Endothelial cell of umbilical vein (primary cell): ENCODE measurements around the gene GIPC3. TPM values are rescaled to one million over a fixed set of nuclear protein-coding genes. Genes with fewer than 3 reads are reported as not detected.
"Not testable (repeated sequence)": the region's sequence is repeated elsewhere in the genome, so short reads cannot be mapped to it uniquely, and the experiment has no call there.

Experiments used
- BruUV-seq: library from RNA; stranded (reverse); fragments of 400-500 nt; replicated peaks from 2 replicates; lab custom pipeline; 2021; lab: Mats Ljungman, UMichigan
- CTCF ChIA-PET: fragments of 300-600, 350-600 bp; sonication (Branson Sonifier 250); formaldehyde crosslinking; loops from one replicate; lab custom pipeline; 2021; ENCODE audit warnings: antibody characterized with exemption, inconsistent platforms; lab: Charles Lee
- POLR2A ChIA-PET: fragments of 300-600, 350-600 bp; sonication (Branson Sonifier 250); formaldehyde crosslinking; loops from one replicate; lab custom pipeline; 2021; ENCODE audit warnings: antibody characterized with exemption, inconsistent platforms; lab: Charles Lee
- DNase-seq: peaks from one replicate; pipeline ENCODE4 v3.0.0-alpha.2; 2011; ENCODE audit warnings: low read depth, low spot score
- FAIRE-seq: peaks from 2 replicates; lab custom pipeline; 2011; peaks lifted over from hg19 to GRCh38; lab: Jason Lieb, UNC
- H2AFZ ChIP-seq: 2 replicates; pipeline ENCODE4 v1.6.0; 2012; ENCODE audit warnings: low read depth, low read length, control low read depth, inconsistent platforms
- H3K27ac ChIP-seq: 2 replicates; pipeline ENCODE4 v1.5.1; 2011; ENCODE audit warnings: low read depth, mild to moderate bottlenecking, control low read depth, low read length, moderate library complexity; ENCODE audit not compliant: insufficient read depth
- H3K27me3 ChIP-seq, 2 experiments: 2 replicates each; pipeline versions ENCODE4 v1.6.0 to v1.6.1; 2011; ENCODE audit warnings: low read length in 2 of 2, mixed read lengths in 1 of 2; ENCODE audit not compliant: control insufficient read depth in 2 of 2, insufficient read depth in 2 of 2
- H3K36me3 ChIP-seq, 2 experiments: 2 replicates in 1 of 2; 3 replicates in 1 of 2; pipeline ENCODE4 v1.5.1; 2011; ENCODE audit warnings: low read length in 2 of 2, mild to moderate bottlenecking in 1 of 2, moderate library complexity in 1 of 2; ENCODE audit not compliant: control insufficient read depth in 2 of 2, insufficient read depth in 2 of 2; ENCODE audit errors: extremely low read depth in 1 of 2
- H3K4me1 ChIP-seq: 3 replicates; pipeline ENCODE4 v1.5.1; 2011; ENCODE audit warnings: mild to moderate bottlenecking, low read length; ENCODE audit not compliant: control insufficient read depth, insufficient read depth; ENCODE audit errors: extremely low read depth
- H3K4me2 ChIP-seq: 2 replicates; pipeline ENCODE4 v1.6.1; 2011; ENCODE audit warnings: low read length, control low read depth, mixed read lengths; ENCODE audit not compliant: insufficient read depth
- H3K4me3 ChIP-seq, 3 experiments: fragments of 200-600 bp in 1 of 3; sonication (generic), shearing (Covaris generic) in 1 of 3; replicated peaks in 1 of 3; 2 replicates each; pipeline ENCODE4 v1.5.1; 2011 to 2016; ENCODE audit warnings: control low read depth in 3 of 3, low read length in 3 of 3, mild to moderate bottlenecking in 2 of 3, inconsistent platforms in 1 of 3, low read depth in 1 of 3, moderate library complexity in 1 of 3; ENCODE audit not compliant: insufficient read depth in 1 of 3
- H3K79me2 ChIP-seq: 2 replicates; pipeline ENCODE4 v1.6.0; 2012; ENCODE audit warnings: low read length, inconsistent platforms; ENCODE audit not compliant: control insufficient read depth, insufficient read depth
- H3K9ac ChIP-seq: replicated peaks from 2 replicates; pipeline ENCODE3; 2011; ENCODE audit warnings: low read length, control low read depth; ENCODE audit not compliant: insufficient read depth; ENCODE audit errors: extremely low read depth
- H3K9me1 ChIP-seq: replicated peaks from 3 replicates; pipeline ENCODE4 v1.6.0; 2011; ENCODE audit warnings: mild to moderate bottlenecking, low read length; ENCODE audit not compliant: control insufficient read depth, insufficient read depth; ENCODE audit errors: extremely low read depth
- H3K9me3 ChIP-seq: replicated peaks from 2 replicates; pipeline ENCODE4 v1.5.1; 2012; ENCODE audit warnings: low read length, inconsistent platforms; ENCODE audit not compliant: control insufficient read depth, insufficient read depth
- H4K20me1 ChIP-seq: replicated peaks from 2 replicates; pipeline ENCODE3; 2011; ENCODE audit warnings: mild to moderate bottlenecking, low read length; ENCODE audit not compliant: control insufficient read depth, insufficient read depth; ENCODE audit errors: extremely low read depth
- FOS ChIP-seq: IDR thresholded peaks from 2 replicates; pipeline ENCODE4 v1.6.1; 2011; ENCODE audit warnings: mild to moderate bottlenecking, low read length, moderate library complexity, borderline replicate concordance; ENCODE audit not compliant: insufficient read depth
- GATA2 ChIP-seq: IDR thresholded peaks from 2 replicates; pipeline ENCODE4 v1.7.0; 2011; ENCODE audit warnings: low read depth, mild to moderate bottlenecking, moderate library complexity, mixed read lengths, low read length; ENCODE audit not compliant: insufficient read length, insufficient read depth
- dilution Hi-C: fragments of 300-500 bp; cut with MboI; formaldehyde crosslinking; loops from one replicate; pipeline ENCODE4 v1.15.0; 2019; ENCODE audit warnings: low sequenced_read_pairs; ENCODE audit not compliant: extremely low pct_ligation_motif_present
- intact Hi-C: fragments of 100-400 bp; cut with micrococcal nuclease; formaldehyde crosslinking; loops from one replicate; pipeline ENCODE4 v1.10.0; 2022
- polyA plus RNA-seq, 4 experiments: library from polyadenylated mRNA; depleted of rRNA in 3 of 4; stranded (reverse) in 3 of 4; unstranded in 1 of 4; fragments of >200 nt; gene quantifications; 2 replicates each; pipeline versions ENCODE4 v1.2.1 to v1.2.3, GENCODE V29; 2011 to 2012; ENCODE audit warnings: missing spikeins in 1 of 4
- total RNA-seq: library from RNA; stranded (reverse); gene quantifications from 2 replicates; pipeline ENCODE4 v1.2.3, GENCODE V29; 2021
- TF ChIP-seq, protein P1 (sequence below), 2 donors: IDR thresholded peaks; 1 replicate in 1 of 2; 2 replicates in 1 of 2; pipeline ENCODE4 v1.5.1; 2011; ENCODE audit warnings: low read length in 2 of 2, mild to moderate bottlenecking in 2 of 2, moderate library complexity in 2 of 2, control low read depth in 1 of 2, inconsistent platforms in 1 of 2, low read depth in 1 of 2; ENCODE audit not compliant: insufficient read depth in 1 of 2; ENCODE audit errors: extremely low read depth in 1 of 2

Gene GIPC3
- total and polyA plus RNA-seq, 2 donors (not counting 3 experiments of a cell fraction or from before 2014, with no cell fraction given), result 2.2 to 6.6 TPM

DNA sequence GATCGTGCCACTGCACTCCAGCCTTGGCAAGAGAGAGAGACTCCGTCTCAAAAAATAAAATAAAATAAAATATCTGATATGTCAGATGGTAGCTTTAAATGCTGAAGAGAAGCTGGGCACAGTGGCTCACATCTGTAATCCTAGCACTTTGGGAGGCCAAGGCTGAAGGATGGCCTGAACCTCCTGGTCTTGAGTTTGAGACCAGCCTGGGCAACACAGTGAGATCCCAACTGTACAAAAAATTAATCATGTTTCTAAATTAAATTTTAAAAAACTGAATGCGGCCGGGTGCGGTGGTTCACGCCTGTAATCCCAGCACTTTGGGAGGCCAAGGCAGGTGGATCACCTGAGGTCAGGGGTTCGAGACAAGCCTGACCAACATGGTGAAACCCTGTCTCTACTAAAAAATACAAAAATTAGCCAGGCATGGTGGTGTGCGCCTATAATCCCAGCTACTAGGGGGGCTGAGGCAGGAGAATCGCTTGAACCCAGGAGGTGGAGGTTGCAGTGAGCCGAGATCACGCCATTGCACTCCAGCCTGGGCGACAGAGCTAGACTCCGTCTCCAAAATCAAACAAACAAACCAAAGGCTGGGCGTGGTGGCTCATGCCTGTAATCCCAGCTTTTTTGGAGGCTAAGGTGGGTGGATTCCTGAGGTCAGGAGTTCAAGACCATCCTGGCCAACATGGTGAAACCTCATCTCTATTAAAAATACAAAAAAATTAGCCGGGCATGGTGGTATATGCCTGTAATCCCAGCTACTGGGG is 1.1 kb upstream of the GIPC3 start:
- H3K79me2 ChIP-seq, BruUV-seq, H3K4me3 ChIP-seq, H4K20me1 ChIP-seq, H3K4me2 ChIP-seq, DNase-seq, H3K36me3 ChIP-seq, POLR2A ChIA-PET, H3K27ac ChIP-seq, H3K9ac ChIP-seq, dilution Hi-C loops, H3K9me1 ChIP-seq, H3K27me3 ChIP-seq, H2AFZ ChIP-seq, H3K9me3 ChIP-seq, FAIRE-seq: not testable (repeated sequence)
- peaks cover 11% of the 10 kb centered on the region for H3K4me1 ChIP-seq
- intact Hi-C loops, result loop anchor here (2.0 kb wide), 1 partner anchor 23 kb away; the partner anchor contains the start of gene TBXA2R
- CTCF ChIA-PET, result interaction anchor here (1.8 to 4.1 kb wide), 4 partner anchors 9 to 39 kb away, joined by 6 to 22 read pairs (median 9); partner anchors contain the start of gene MFSD12

DNA sequence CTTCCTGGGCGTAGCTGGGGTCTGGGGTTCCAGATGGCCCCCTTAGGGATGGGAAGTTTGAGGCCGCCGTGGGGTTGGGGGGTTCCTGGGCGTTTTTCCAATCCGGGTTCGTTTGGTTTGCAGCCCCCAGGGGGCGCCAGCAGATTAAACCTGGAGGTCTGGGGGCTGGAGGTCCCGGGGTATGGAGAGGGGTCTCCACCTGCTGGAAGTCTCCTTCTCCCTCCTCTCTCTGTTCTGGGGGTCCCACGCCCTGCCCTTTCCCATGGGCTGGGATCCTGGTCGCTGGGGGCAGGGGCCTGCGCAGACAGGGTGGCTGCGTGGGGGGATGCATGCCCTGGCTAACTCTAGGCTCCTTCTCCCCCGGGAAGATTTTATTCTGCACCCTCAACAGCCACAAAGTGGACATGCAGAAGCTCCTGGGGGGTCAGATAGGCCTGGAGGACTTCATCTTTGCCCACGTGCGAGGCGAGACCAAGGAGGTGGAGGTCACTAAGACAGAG is 899 bp downstream of the GIPC3 start:
- Histone ChIP-seq H3K27ac (no peak overlapping the region), H3K4me2 (peak overlapping the region; percentile 70), H3K9me1 (no peaks in the 10 kb centered on the region), H3K36me3 (no peaks in the 10 kb centered on the region), H3K27me3 (no peaks in the 10 kb centered on the region), H3K4me1 (peaks cover 5% of the 10 kb centered on the region), H3K9me3 (no peaks in the 10 kb centered on the region), H3K4me3 (peak overlapping the region; percentile 16 to 40 (median 25)), H3K79me2 (no peaks in the 10 kb centered on the region), H4K20me1 (no peaks in the 10 kb centered on the region), H2AFZ (peak overlapping the region; percentile 94), H3K9ac (peak overlapping the region; percentile 47)
- FAIRE-seq (peak; percentile 33), DNase-seq (no peak)
- CTCF ChIA-PET, result interaction anchor here (0.8 to 4.1 kb wide), 11 partner anchors 9 to 41 kb away, joined by 3 to 22 read pairs (median 6); partner anchors contain the start of gene MFSD12
- dilution Hi-C loops, result no loop called here
- BruUV-seq, result no TSS peak
- intact Hi-C loops, result loop anchor here (1.0 kb wide), 1 partner anchor 32 kb away; no protein-coding TSS in a partner anchor
- TF ChIP-seq, protein P1, sequence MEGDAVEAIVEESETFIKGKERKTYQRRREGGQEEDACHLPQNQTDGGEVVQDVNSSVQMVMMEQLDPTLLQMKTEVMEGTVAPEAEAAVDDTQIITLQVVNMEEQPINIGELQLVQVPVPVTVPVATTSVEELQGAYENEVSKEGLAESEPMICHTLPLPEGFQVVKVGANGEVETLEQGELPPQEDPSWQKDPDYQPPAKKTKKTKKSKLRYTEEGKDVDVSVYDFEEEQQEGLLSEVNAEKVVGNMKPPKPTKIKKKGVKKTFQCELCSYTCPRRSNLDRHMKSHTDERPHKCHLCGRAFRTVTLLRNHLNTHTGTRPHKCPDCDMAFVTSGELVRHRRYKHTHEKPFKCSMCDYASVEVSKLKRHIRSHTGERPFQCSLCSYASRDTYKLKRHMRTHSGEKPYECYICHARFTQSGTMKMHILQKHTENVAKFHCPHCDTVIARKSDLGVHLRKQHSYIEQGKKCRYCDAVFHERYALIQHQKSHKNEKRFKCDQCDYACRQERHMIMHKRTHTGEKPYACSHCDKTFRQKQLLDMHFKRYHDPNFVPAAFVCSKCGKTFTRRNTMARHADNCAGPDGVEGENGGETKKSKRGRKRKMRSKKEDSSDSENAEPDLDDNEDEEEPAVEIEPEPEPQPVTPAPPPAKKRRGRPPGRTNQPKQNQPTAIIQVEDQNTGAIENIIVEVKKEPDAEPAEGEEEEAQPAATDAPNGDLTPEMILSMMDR (IDR thresholded peaks at IDR 0.05; ENCODE audit: extremely low read depth in 1 of 2, insufficient read depth in 1 of 2, low read depth in 1 of 2, low read length in 2 of 2), result peak; percentile 62 to 80
- TF ChIP-seq GATA2 (no peak), FOS (no peak)
- POLR2A ChIA-PET, result no interaction called here
